Ectodermal cell (in vitro differentiated cells): ENCODE measurements around the gene GYS2.

ENCODE experiments used
- H3K27ac ChIP-seq: 2 replicates; pipeline ENCODE4 v1.7.0; 2013; ENCODE audit warnings: mild to moderate bottlenecking, low read depth, low read length; ENCODE audit not compliant: insufficient read depth, poor library complexity, severe bottlenecking
- H3K27me3 ChIP-seq: 2 replicates; pipeline ENCODE4 v1.7.0; 2013; ENCODE audit warnings: mild to moderate bottlenecking, low read length; ENCODE audit not compliant: insufficient read depth, control insufficient read depth, poor library complexity, severe bottlenecking
- H3K36me3 ChIP-seq: one replicate; pipeline ENCODE4 v1.7.0; 2013; ENCODE audit warnings: low read length; ENCODE audit not compliant: control insufficient read depth, insufficient read depth
- H3K4me1 ChIP-seq: one replicate; pipeline ENCODE4 v1.7.0; 2013; ENCODE audit warnings: low read length; ENCODE audit not compliant: control insufficient read depth, insufficient read depth
- H3K4me3 ChIP-seq: 2 replicates; pipeline ENCODE4 v1.7.0; 2013; ENCODE audit warnings: low read depth, low read length, control low read depth; ENCODE audit not compliant: insufficient read depth
- H3K9me3 ChIP-seq: 2 replicates; pipeline ENCODE4 v1.7.0; 2013; ENCODE audit warnings: mild to moderate bottlenecking, low read length, moderate library complexity; ENCODE audit not compliant: control insufficient read depth
- WGBS, 2 experiments: methylation state at CpG; one replicate each; pipeline ENCODE4 v1.1.7; 2013; ENCODE audit warnings: missing lambda C conversion rate in 2 of 2; 5-methylcytosine and 5-hydroxymethylcytosine counted together

The GYS2 gene

DNA sequence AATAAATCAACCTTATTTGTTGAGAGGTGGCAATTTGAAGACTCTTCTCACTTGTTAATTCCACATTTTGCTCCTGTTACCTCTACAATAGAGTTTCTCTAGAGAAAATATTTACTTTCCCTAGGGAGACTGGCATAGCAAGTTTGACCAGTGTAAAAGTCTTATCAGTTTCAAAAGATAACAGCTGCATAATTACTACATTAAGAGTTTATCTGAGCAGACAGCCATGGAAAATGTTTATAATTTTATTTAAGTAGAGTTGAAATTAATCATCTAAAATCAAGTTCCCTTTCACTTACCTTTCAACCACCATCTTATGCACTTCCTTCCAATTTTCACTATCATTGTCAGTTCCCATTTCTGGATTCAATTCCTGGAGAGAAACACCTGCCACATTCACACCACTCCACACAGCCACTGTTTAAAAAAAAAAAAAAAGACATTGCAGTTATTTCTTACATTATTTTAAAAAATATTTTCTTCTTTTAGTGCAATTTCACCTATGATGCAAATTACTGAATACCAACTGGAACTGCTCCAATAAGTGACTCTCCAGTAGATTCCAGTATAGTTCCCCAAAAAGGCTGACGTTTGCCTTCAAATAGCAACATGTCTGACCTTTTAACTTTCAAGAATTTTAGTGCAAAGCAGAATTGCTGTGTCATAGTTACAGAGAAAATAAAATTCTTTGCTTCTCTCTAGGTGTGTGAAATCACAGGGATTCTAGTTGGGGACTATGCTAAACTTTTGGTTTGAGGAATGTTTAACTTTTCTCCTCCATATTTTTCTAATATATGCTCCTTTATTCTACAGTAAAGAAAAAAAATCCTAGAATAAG lies 33.6 kb upstream of the GYS2 start:
- no peak overlapping the region for H3K4me3 ChIP-seq
- 80 to 100% methylated on average over 1 of the region's 1 CpG for WGBS, 2 experiments
- peaks cover 60% of the 10 kb centered on the region for H3K36me3 ChIP-seq
- no peaks in the 10 kb centered on the region for H3K9me3 ChIP-seq
- H3K4me1 ChIP-seq, result peaks cover 9% of the 10 kb centered on the region
- no peaks in the 10 kb centered on the region for H3K27me3 ChIP-seq
- H3K27ac ChIP-seq, result no peak overlapping the region

DNA sequence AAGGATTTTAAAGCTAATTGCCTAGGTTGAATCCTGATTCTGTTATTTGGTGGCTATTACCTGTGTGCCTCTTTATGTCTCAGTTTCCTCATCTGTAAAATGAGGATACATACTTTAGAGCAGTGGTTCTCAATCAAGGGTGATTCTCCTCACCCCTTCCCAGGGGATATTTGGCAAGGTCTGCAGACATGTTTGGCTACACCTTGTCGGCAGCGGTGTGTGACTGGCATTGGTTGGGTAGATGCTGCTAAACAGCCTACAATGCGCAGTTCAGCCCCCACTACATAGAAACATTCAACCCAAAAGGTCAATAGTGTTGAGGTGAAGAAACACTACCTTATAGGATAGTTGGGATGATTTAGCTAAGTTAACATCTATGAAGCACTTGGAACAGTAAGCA lies 29.6 kb upstream of the GYS2 start:
- no peaks in the 10 kb centered on the region for H3K9me3 ChIP-seq
- 100% methylated on average over 2 of the region's 3 CpGs; no CpG with 5 or more reads in 1 of the 2 experiments for WGBS, 2 experiments
- H3K4me1 ChIP-seq, result no peaks in the 10 kb centered on the region
- H3K36me3 ChIP-seq, result peaks cover 39% of the 10 kb centered on the region
- no peak overlapping the region for H3K27ac ChIP-seq
- no peak overlapping the region for H3K4me3 ChIP-seq
- no peaks in the 10 kb centered on the region for H3K27me3 ChIP-seq

DNA sequence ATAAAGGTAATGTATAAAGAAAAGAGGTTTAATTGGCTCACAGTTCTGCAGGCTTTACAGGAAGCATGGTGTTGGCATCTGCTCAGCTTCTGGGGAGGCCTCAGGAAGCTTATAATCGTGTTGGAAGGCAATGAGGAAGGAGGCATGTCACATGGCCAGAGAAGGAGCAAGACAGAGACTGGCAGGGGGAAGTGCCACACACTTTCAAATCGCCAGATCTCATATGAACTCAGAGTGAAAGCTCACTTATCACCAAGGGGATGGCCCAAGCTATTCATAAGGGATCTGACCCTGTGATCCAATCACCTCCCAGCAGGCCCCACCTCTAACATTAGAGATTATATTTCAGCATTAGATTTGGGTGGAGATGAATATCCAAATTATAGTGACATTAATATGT lies 26.7 kb upstream of the GYS2 start:
- Histone ChIP-seq H3K4me3 (no peak overlapping the region), H3K4me1 (no peaks in the 10 kb centered on the region), H3K9me3 (no peaks in the 10 kb centered on the region), H3K27ac (no peak overlapping the region), H3K27me3 (no peaks in the 10 kb centered on the region), H3K36me3 (peaks cover 18% of the 10 kb centered on the region)
- WGBS, 2 experiments, result 65 to 72% methylated on average over 2 of the region's 2 CpGs

DNA sequence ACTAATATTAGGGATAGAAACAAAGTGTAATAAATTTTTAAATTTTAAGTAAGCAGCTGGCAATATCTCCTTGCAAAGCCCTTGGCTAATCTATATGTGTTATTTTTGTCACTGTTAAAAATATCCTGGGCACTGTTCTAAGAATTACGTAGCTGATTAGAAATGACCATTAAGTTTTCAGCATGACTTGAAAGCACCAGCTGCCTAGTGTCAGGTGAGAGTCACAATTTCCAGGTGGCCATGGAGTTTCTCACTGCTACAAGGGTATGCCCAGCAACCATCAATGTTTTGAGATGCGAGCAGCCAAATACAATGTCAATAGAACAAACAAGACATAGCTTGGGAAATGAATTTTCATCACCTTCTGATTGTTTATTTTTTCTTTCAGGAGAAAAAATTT lies 23.3 kb upstream of the GYS2 start:
- Histone ChIP-seq H3K27me3 (no peaks in the 10 kb centered on the region), H3K4me1 (no peaks in the 10 kb centered on the region), H3K4me3 (no peak overlapping the region), H3K27ac (no peak overlapping the region), H3K36me3 (no peaks in the 10 kb centered on the region), H3K9me3 (no peaks in the 10 kb centered on the region)
- 90 to 98% methylated on average over 2 of the region's 2 CpGs for WGBS, 2 experiments

DNA sequence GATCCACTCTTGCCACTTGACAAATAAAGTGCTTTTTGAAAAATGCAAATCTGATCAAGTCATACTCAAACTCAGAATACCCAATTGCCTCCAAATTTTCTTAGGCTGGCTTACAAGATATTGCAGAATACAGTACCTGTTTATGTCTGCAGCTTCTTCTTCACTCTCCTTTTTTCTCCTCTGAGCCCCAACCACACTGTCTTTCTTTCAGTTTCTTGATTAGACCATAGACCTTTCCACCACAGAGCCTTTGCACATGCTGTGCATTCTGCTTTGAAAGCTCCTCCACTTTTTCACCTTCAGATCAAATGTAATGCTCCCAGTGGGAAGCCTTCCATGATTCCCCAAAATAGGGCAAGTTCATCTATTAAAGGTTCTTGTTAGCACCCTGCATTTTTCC lies 13.9 kb upstream of the GYS2 start:
- no peak overlapping the region for H3K4me3 ChIP-seq
- no peaks in the 10 kb centered on the region for H3K27me3 ChIP-seq
- H3K27ac ChIP-seq, result no peak overlapping the region
- no peaks in the 10 kb centered on the region for H3K4me1 ChIP-seq
- H3K9me3 ChIP-seq, result no peaks in the 10 kb centered on the region
- H3K36me3 ChIP-seq, result no peaks in the 10 kb centered on the region

DNA sequence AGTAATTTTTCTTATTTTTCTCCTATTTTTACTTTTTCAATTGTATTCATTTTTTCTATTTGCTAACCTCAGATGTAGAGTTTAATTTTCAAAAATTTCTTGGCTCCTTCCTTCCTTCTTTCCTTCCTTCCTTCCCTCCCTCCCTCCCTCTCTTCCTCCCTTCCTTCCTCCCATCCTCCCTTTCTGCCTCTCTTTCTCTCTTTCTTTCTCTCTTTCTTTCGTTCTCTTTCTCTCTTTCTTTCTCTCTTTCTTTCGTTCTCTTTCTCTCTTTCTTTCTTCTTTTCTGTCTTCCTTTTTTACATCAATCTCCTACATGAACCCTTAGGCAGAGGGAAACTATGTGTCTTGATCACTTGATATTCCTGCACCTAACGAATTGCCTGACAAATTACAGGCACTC lies 12.4 kb upstream of the GYS2 start:
- Histone ChIP-seq H3K36me3 (no peaks in the 10 kb centered on the region), H3K9me3 (no peaks in the 10 kb centered on the region), H3K4me3 (no peak overlapping the region), H3K4me1 (no peaks in the 10 kb centered on the region), H3K27me3 (no peaks in the 10 kb centered on the region), H3K27ac (no peak overlapping the region)
- WGBS, 2 experiments, result 74 to 78% methylated on average over 3 of the region's 3 CpGs

DNA sequence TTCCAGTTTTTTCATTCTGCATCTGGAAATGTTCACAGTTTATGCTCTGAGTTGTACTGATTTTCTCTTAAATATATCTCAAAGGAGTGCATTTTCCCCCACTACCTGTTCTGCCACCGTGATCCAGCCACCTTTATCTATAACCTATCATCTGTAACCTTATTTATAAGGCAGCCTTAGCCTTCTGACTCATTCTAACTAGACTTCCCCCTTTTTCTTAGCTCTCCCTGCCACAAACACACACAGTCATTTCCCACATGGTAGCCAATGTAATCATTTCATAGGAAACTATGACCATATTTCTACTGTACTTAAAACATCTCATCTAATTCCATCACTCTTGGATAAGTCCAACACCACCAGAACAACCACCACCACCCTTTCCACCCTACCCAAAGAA lies 10.8 kb upstream of the GYS2 start:
- Histone ChIP-seq H3K27ac (no peak overlapping the region), H3K27me3 (no peaks in the 10 kb centered on the region), H3K4me1 (no peaks in the 10 kb centered on the region), H3K36me3 (no peaks in the 10 kb centered on the region), H3K4me3 (no peak overlapping the region), H3K9me3 (no peaks in the 10 kb centered on the region)
- 86 to 94% methylated on average over 1 of the region's 1 CpG for WGBS, 2 experiments

DNA sequence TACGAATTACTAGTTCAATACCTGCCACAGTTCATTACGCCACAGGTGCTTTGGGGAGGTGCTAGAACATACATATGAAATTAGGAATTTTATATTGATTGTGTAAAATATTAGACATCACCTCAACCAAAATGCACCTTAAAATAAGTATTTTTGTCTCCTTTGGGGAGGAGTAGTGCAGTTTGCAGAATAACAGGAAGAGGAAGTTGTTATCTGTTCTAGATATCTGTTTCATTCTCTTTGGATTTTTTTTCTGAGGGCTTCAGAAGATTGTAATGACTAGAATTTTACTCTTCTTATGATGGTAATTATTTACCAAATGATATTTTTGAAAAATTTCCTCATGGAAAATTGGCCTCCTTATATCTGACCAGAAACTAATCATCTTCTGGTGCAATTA lies 9.9 kb upstream of the GYS2 start:
- Histone ChIP-seq H3K9me3 (no peaks in the 10 kb centered on the region), H3K4me1 (no peaks in the 10 kb centered on the region), H3K27me3 (no peaks in the 10 kb centered on the region), H3K4me3 (no peak overlapping the region), H3K36me3 (no peaks in the 10 kb centered on the region), H3K27ac (no peak overlapping the region)
- 83 to 94% methylated on average over 1 to 2 of the region's 2 CpGs for WGBS, 2 experiments

DNA sequence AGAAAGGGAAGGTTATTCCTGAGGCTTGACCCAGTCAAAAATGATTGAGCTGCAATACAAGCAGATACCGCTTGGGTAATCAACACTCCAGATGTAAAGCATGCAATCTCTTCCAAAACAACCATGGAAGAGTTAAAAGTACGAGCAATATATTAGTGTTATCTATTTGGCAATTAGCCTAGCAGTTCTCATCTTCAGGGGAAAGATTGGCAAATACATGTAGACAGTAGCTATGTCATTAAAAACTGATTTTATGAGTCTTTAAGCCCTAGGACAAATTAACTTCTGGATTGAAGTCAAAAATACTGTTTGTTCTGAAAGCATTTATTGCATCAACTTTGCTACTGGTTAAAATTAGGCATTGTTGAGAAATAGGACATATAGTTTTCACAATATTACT lies 9.3 kb upstream of the GYS2 start:
- H3K9me3 ChIP-seq, result no peaks in the 10 kb centered on the region
- WGBS, 2 experiments, result 94 to 100% methylated on average over 1 to 2 of the region's 2 CpGs
- no peaks in the 10 kb centered on the region for H3K4me1 ChIP-seq
- H3K36me3 ChIP-seq, result no peaks in the 10 kb centered on the region
- no peak overlapping the region for H3K4me3 ChIP-seq
- H3K27ac ChIP-seq, result no peak overlapping the region
- H3K27me3 ChIP-seq, result no peaks in the 10 kb centered on the region

DNA sequence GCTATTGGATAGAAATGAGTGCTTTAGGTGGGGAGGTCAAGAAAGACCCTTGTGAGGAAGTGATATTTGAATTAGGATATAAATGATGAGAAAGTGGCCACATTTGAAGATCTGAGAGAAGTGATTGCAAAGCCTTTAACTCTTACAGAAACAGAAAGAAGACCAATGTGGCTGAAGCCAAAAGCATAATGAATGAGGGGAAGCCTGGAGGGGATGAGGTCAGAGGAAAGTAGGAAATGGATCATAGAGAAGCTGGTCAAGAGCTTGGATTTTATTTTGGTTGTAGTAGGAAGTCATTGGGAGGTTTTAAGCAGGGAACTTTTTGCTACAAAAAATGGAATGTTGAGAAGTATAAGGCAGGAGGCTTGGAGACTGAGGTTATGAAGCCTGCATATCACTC lies 3.5 kb upstream of the GYS2 start:
- Histone ChIP-seq H3K27ac (no peak overlapping the region), H3K4me1 (no peaks in the 10 kb centered on the region), H3K9me3 (no peaks in the 10 kb centered on the region), H3K27me3 (no peaks in the 10 kb centered on the region), H3K36me3 (no peaks in the 10 kb centered on the region), H3K4me3 (no peak overlapping the region)

DNA sequence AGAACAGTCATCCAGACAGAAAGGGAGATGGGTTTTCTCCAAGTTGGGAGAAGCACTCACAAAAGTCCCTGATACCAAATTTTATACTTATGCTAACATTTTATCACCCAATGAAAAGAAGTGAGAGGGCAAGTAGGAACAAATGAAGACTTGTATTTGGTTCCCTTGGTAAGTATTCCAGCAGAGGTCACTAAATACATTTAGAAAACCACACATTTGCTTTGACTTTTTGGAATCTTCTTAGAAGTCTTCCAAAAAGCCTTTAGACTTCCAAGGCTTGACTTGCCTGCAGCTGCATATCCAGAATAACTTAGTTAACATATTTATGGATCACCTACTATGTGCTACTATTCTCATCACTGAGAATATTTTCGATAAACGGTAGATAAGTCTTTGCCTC lies 3.1 kb upstream of the GYS2 start:
- Histone ChIP-seq H3K4me3 (no peak overlapping the region), H3K4me1 (no peaks in the 10 kb centered on the region), H3K36me3 (no peaks in the 10 kb centered on the region), H3K27ac (no peak overlapping the region), H3K9me3 (no peaks in the 10 kb centered on the region), H3K27me3 (no peaks in the 10 kb centered on the region)
- 82% methylated on average over 2 of the region's 2 CpGs; no CpG with 5 or more reads in 1 of the 2 experiments for WGBS, 2 experiments
